IPS DF 19.7 (cell line): ENCODE measurements around the gene CDKN2A.
"Not testable (repeated sequence)": the region's sequence is repeated elsewhere in the genome, so short reads cannot be mapped to it uniquely, and the experiment has no call there.

ENCODE experiments used
- DNase-seq: peaks from one replicate; pipeline ENCODE4 v3.0.0-alpha.2; 2013; ENCODE audit warnings: low read depth, low spot score

Gene CDKN2A

GRCh38 chr9:21982861-21983560 is 11.2 kb downstream of the CDKN2A start:
- DNase-seq = no peak

- no peak for DNase-seq
Observed at GRCh38 chr9:21982391-21982790, 11.8 kb downstream of the CDKN2A start.

- DNase-seq = no peak
Observed at GRCh38 chr9:21976334-21976875, 17.8 kb downstream of the CDKN2A start.

- DNase-seq = no peak
Observed at GRCh38 chr9:21974722-21975409, 19.3 kb downstream of the CDKN2A start.

GRCh38 chr9:21974343-21974721 is 19.9 kb downstream of the CDKN2A start:
- no peak for DNase-seq

GRCh38 chr9:21972361-21972760 is 21.8 kb downstream of the CDKN2A start:
- no peak for DNase-seq

GRCh38 chr9:21970800-21971640 is 23.2 kb downstream of the CDKN2A start:
- no peak for DNase-seq

GRCh38 chr9:21969951-21970799 is 24.0 kb downstream of the CDKN2A start:
- no peak for DNase-seq

- no peak for DNase-seq
Observed at GRCh38 chr9:21969011-21969940, 24.9 kb downstream of the CDKN2A start.

GRCh38 chr9:21968331-21969010 is 25.7 kb downstream of the CDKN2A start:
- no peak for DNase-seq

- no peak for DNase-seq
Observed at GRCh38 chr9:21967702-21968101, 26.5 kb downstream of the CDKN2A start.

GRCh38 chr9:21967169-21967568 is 27.0 kb downstream of the CDKN2A start:
- DNase-seq = no peak

- DNase-seq = no peak
Observed at GRCh38 chr9:21966140-21966851, 27.9 kb downstream of the CDKN2A start.

- no peak for DNase-seq
Observed at GRCh38 chr9:21965401-21965951, 28.7 kb downstream of the CDKN2A start.

- DNase-seq = no peak
Observed at GRCh38 chr9:21964925-21965385, 29.2 kb downstream of the CDKN2A start.

GRCh38 chr9:21961569-21961968 is 32.6 kb downstream of the CDKN2A start:
- DNase-seq = no peak

GRCh38 chr9:21959268-21959667 is 34.9 kb downstream of the CDKN2A start:
- not testable (repeated sequence) for DNase-seq

- DNase-seq = no peak
Observed at GRCh38 chr9:21958833-21959232, 35.4 kb downstream of the CDKN2A start.
